Measurements from ENCODE around the gene RPS25.

- TF ChIP-seq POLR2A (IDR thresholded peaks at IDR 0.05; ENCODE audit: low read length): no peak
- TF ChIP-seq GATA1 (IDR thresholded peaks at IDR 0.05; ENCODE audit: low read depth, low read length): no peak
Measured at GRCh38 chr11:119016216-119017009, 1.7 kb downstream of the RPS25 start.

Data from erythroblast (primary cell).